ENCODE data around the gene COQ10A. TPM values are rescaled to one million over a fixed set of nuclear protein-coding genes. Genes with fewer than 3 reads are reported as not detected.
A peak's percentile ranks its signal among the peaks of the same experiment; 100 is the strongest.

The COQ10A gene
- total and polyA plus RNA-seq, 9 of the 15 experiments (the other 6 are each of a cell fraction or from before 2014, with no cell fraction given), result 3.1 to 26.4 (median 12.7) TPM

DNA sequence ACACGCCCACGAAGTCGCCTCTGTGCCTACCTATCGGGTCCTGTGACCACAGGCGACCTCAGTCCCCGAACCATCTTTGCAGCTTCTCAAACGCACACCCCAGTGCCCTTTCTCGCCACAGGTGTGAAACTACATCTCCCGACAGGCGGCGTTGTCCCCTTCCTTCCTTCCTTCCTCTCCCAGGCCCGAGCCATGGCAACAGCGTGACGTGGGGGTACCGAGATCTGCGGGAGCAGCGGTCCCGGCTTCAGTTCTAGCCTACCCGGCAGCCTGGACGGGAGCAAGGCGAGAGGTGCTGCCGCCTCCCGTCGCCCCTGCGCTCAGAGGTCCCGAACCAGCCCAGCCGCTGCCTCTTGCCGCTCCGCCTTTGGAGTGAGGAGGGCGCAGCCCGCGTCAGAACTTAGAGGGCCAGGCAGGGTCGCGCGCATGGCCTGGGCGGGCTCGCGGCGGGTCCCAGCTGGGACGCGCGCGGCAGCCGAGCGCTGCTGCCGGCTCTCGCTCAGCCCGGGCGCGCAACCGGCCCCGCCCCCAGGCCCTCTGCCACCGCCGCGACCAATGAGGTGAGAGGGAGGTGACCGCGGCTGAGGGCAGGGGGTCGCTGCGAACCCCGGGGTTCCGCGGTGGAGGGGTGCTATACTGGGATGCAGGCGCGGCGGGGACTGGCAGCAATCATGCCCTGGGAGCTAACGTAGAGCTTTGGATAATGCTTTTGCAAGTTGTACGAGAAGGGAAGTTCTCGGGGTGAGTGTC is at the start of gene COQ10A (continued):
- TF ChIP-seq, protein P1, sequence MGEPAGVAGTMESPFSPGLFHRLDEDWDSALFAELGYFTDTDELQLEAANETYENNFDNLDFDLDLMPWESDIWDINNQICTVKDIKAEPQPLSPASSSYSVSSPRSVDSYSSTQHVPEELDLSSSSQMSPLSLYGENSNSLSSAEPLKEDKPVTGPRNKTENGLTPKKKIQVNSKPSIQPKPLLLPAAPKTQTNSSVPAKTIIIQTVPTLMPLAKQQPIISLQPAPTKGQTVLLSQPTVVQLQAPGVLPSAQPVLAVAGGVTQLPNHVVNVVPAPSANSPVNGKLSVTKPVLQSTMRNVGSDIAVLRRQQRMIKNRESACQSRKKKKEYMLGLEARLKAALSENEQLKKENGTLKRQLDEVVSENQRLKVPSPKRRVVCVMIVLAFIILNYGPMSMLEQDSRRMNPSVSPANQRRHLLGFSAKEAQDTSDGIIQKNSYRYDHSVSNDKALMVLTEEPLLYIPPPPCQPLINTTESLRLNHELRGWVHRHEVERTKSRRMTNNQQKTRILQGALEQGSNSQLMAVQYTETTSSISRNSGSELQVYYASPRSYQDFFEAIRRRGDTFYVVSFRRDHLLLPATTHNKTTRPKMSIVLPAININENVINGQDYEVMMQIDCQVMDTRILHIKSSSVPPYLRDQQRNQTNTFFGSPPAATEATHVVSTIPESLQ (CRISPR knock-in tag; IDR thresholded peaks at IDR 0.05), result no peak
- peak; percentile 69; the same call in 1 of the 2 replicates for TF ChIP-seq MYC (IDR thresholded peaks at IDR 0.05; ENCODE audit: low read depth, low read length)
- no peak for TF ChIP-seq MYC (CRISPR knock-in tag; IDR thresholded peaks at IDR 0.05; ENCODE audit: borderline replicate concordance, low read depth)
- TF ChIP-seq HDAC2 (IDR thresholded peaks at IDR 0.05), result peak; percentile 61
- TF ChIP-seq GATAD2A (IDR thresholded peaks at IDR 0.05), result no peak
- peak; percentile 74; the same call in 1 of the 2 replicates for TF ChIP-seq TARDBP (IDR thresholded peaks at IDR 0.05)
- TF ChIP-seq ZNF766 (CRISPR knock-in tag; conservative IDR thresholded peaks at IDR 0.05), result 0 out of 2 replicates have a peak, but pooled peaks have one; percentile 3
- TF ChIP-seq NFRKB (IDR thresholded peaks at IDR 0.05; ENCODE audit: low read depth), result no peak
- no peak for TF ChIP-seq ZNF23 (CRISPR knock-in tag; IDR thresholded peaks at IDR 0.05)
- peak; percentile 89 for TF ChIP-seq CREM (IDR thresholded peaks at IDR 0.05; ENCODE audit: low read depth)
- no peak for TF ChIP-seq ZNF253 (CRISPR knock-in tag; conservative IDR thresholded peaks at IDR 0.05)
- TF ChIP-seq ZBED1 (IDR thresholded peaks at IDR 0.05), result no peak
- no peak for TF ChIP-seq NCOA1 (IDR thresholded peaks at IDR 0.05; ENCODE audit: low read depth)
- no peak for TF ChIP-seq ELK1 (CRISPR knock-in tag; IDR thresholded peaks at IDR 0.05)
- TF ChIP-seq DMBX1 (CRISPR knock-in tag; IDR thresholded peaks at IDR 0.05; ENCODE audit: borderline replicate concordance), result no peak
- peak in 1 of 2 experiments; percentile 84; a peak in 3 of 4 replicates for TF ChIP-seq MAZ (CRISPR knock-in tag; conservative IDR thresholded peaks at IDR 0.05 in 1 of 2, IDR thresholded peaks at IDR 0.05 in 1 of 2)
- peak; percentile 72 to 89 for TF ChIP-seq MNT (conservative IDR thresholded peaks at IDR 0.05)
- TF ChIP-seq, protein P2, sequence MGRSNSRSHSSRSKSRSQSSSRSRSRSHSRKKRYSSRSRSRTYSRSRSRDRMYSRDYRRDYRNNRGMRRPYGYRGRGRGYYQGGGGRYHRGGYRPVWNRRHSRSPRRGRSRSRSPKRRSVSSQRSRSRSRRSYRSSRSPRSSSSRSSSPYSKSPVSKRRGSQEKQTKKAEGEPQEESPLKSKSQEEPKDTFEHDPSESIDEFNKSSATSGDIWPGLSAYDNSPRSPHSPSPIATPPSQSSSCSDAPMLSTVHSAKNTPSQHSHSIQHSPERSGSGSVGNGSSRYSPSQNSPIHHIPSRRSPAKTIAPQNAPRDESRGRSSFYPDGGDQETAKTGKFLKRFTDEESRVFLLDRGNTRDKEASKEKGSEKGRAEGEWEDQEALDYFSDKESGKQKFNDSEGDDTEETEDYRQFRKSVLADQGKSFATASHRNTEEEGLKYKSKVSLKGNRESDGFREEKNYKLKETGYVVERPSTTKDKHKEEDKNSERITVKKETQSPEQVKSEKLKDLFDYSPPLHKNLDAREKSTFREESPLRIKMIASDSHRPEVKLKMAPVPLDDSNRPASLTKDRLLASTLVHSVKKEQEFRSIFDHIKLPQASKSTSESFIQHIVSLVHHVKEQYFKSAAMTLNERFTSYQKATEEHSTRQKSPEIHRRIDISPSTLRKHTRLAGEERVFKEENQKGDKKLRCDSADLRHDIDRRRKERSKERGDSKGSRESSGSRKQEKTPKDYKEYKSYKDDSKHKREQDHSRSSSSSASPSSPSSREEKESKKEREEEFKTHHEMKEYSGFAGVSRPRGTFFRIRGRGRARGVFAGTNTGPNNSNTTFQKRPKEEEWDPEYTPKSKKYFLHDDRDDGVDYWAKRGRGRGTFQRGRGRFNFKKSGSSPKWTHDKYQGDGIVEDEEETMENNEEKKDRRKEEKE (IDR thresholded peaks at IDR 0.05; ENCODE audit: borderline replicate concordance in 1 of 2, control insufficient read depth in 1 of 2, low read depth in 2 of 2, low read length in 1 of 2), result no peak
- no peak for TF ChIP-seq FOXM1 (IDR thresholded peaks at IDR 0.05; ENCODE audit: low read depth)
- TF ChIP-seq FOXM1 (CRISPR knock-in tag; IDR thresholded peaks at IDR 0.05; ENCODE audit: low read depth), result no peak

Data from K562 (cell line).